HepG2 (cell line): ENCODE measurements around the gene KEL. TPM values are rescaled to one million over a fixed set of nuclear protein-coding genes. Genes with fewer than 3 reads are reported as not detected.

ENCODE experiments used
- ATAC-seq: fragments of 200-7000 bp; cut with Tn5 transposase; 3 replicates; pipeline ENCODE4 v1.9.1; 2020; ENCODE audit warnings: mild to moderate bottlenecking, moderate library complexity
- BruUV-seq: library from RNA; stranded (reverse); fragments of 400-500 nt; replicated peaks from 2 replicates; lab custom pipeline; 2021; lab: Mats Ljungman, UMichigan
- CTCF ChIA-PET: fragments of 300-600 bp; formaldehyde crosslinking; extraction: SDS; loops from one replicate; lab custom pipeline; 2021; ENCODE audit warnings: low total read pairs, inconsistent platforms, low intra/inter-chr PET ratio; lab: Yijun Ruan, JAX
- POLR2A ChIA-PET: fragments of 350-600 bp; sonication (Branson Sonifier 250); formaldehyde crosslinking; loops from one replicate; lab custom pipeline; 2020; ENCODE audit warnings: antibody characterized with exemption, inconsistent platforms; lab: Yijun Ruan, JAX
- DNase-seq: peaks from one replicate; pipeline ENCODE4 v3.0.0-alpha.2; 2015; ENCODE audit warnings: low spot score
- FAIRE-seq: peaks from 3 replicates; lab custom pipeline; 2011; peaks lifted over from hg19 to GRCh38; lab: Jason Lieb, UNC
- H2AFZ ChIP-seq: one replicate; pipeline ENCODE4 v1.6.1; 2011; ENCODE audit warnings: low read length, inconsistent platforms
- H3K27ac ChIP-seq: fragments of 300-600 bp; 3 replicates; pipeline ENCODE4 v1.8.0; 2011; ENCODE audit warnings: mixed run types, mild to moderate bottlenecking, mixed read lengths, low read length, inconsistent platforms; ENCODE audit not compliant: insufficient read depth; ENCODE audit errors: extremely low read length
- H3K27me3 ChIP-seq, 2 experiments: fragments of 200-600 bp in 1 of 2; 2 replicates in 1 of 2; 3 replicates in 1 of 2; pipeline versions ENCODE4 v1.6.0 to v1.8.0; 2011; ENCODE audit warnings: low read length in 2 of 2, mild to moderate bottlenecking in 2 of 2, moderate library complexity in 2 of 2, inconsistent platforms in 1 of 2; ENCODE audit not compliant: insufficient read depth in 2 of 2, control insufficient read depth in 1 of 2
- H3K36me3 ChIP-seq, 2 experiments: fragments of 200-600 bp in 1 of 2; replicated peaks in 1 of 2; 2 replicates in 1 of 2; 3 replicates in 1 of 2; pipeline versions ENCODE4 v1.5.1 to v1.8.0; 2011; ENCODE audit warnings: low read length in 2 of 2, inconsistent platforms in 1 of 2; ENCODE audit not compliant: insufficient read depth in 2 of 2, control insufficient read depth in 1 of 2
- H3K4me1 ChIP-seq: 2 replicates; pipeline ENCODE4 v1.5.1; 2012; ENCODE audit warnings: low read length, inconsistent platforms; ENCODE audit not compliant: insufficient read depth
- H3K4me2 ChIP-seq: 2 replicates; pipeline ENCODE4 v1.6.0; 2011; ENCODE audit warnings: low read depth, low read length, inconsistent platforms
- H3K4me3 ChIP-seq, 3 experiments: fragments of 200-600 bp in 1 of 3; sonication (generic), shearing (Covaris generic) in 1 of 3; replicated peaks in 1 of 3; 2 replicates each; pipeline ENCODE4 v1.5.1; 2011 to 2016; ENCODE audit warnings: low read length in 3 of 3, inconsistent platforms in 2 of 3, low read depth in 2 of 3, mild to moderate bottlenecking in 2 of 3, control low read depth in 1 of 3, mixed read lengths in 1 of 3; ENCODE audit not compliant: insufficient read depth in 1 of 3
- H3K79me2 ChIP-seq: one replicate; pipeline ENCODE4 v1.6.1; 2011; ENCODE audit warnings: low read length, inconsistent platforms; ENCODE audit not compliant: insufficient read depth
- H3K9ac ChIP-seq: 2 replicates; pipeline ENCODE4 v1.6.0; 2011; ENCODE audit warnings: mild to moderate bottlenecking, low read depth, low read length, inconsistent platforms; ENCODE audit not compliant: insufficient read depth
- H3K9me3 ChIP-seq: 2 replicates; pipeline ENCODE4 v1.5.1; 2012; ENCODE audit warnings: mild to moderate bottlenecking, low read length
- H4K20me1 ChIP-seq: 2 replicates; pipeline ENCODE4 v1.6.0; 2011; ENCODE audit warnings: inconsistent platforms, mild to moderate bottlenecking, low read length, moderate library complexity; ENCODE audit not compliant: insufficient read depth
- HDAC1 ChIP-seq: sonication (generic); formaldehyde crosslinking; IDR thresholded peaks from 2 replicates; pipeline ENCODE4 v1.5.1; 2020; ENCODE audit warnings: mild to moderate bottlenecking, missing genetic modification reagents
- HMGXB3 ChIP-seq: sonication (generic); formaldehyde crosslinking; IDR thresholded peaks from 2 replicates; pipeline ENCODE4 v1.4.0; 2020; ENCODE audit warnings: missing genetic modification reagents, borderline replicate concordance
- SP5 ChIP-seq: IDR thresholded peaks from 2 replicates; pipeline ENCODE4 v1.6.1; 2016; ENCODE audit warnings: low read depth, borderline replicate concordance
- STAG1 ChIP-seq: sonication (generic); formaldehyde crosslinking; IDR thresholded peaks from 2 replicates; pipeline ENCODE4 v1.4.0; 2020; ENCODE audit warnings: missing genetic modification reagents
- TFDP2 ChIP-seq: sonication (generic); formaldehyde crosslinking; IDR thresholded peaks from 2 replicates; pipeline ENCODE4 v1.4.0; 2020; ENCODE audit warnings: missing genetic modification reagents
- XRCC5 ChIP-seq: fragments of 200-400 bp; formaldehyde crosslinking; optimal IDR thresholded peaks from 2 replicates; pipeline ENCODE3; 2017; ENCODE audit warnings: mild to moderate bottlenecking, low read length
- ZNF547 ChIP-seq: sonication (generic); formaldehyde crosslinking; IDR thresholded peaks from 2 replicates; pipeline ENCODE4 v1.5.1; 2020; ENCODE audit warnings: mild to moderate bottlenecking, missing genetic modification reagents
- ZNF841 ChIP-seq: sonication (generic); formaldehyde crosslinking; IDR thresholded peaks from 2 replicates; pipeline ENCODE4 v1.8.1; 2023; ENCODE audit warnings: missing genetic modification reagents, borderline replicate concordance
- ZSCAN22 ChIP-seq: sonication (generic); formaldehyde crosslinking; IDR thresholded peaks from 2 replicates; pipeline ENCODE4 v1.4.0; 2020; ENCODE audit warnings: mild to moderate bottlenecking, missing genetic modification reagents
- WGBS: methylation state at CpG from one replicate; pipeline ENCODE4 v1.1.6; 2017; ENCODE audit warnings: low lambda C conversion rate; 5-methylcytosine and 5-hydroxymethylcytosine counted together
- in situ Hi-C: cut with HindIII; loops from 2 replicates; pipeline ENCODE4 v1.10.0; 2017; ENCODE audit warnings: low pct_unique_long_range_greater_than_20kb; ENCODE audit not compliant: extremely low pct_ligation_motif_present
- intact Hi-C: fragments of 100-400 bp; cut with micrococcal nuclease; formaldehyde crosslinking; loops from one replicate; pipeline ENCODE4 v1.10.0; 2022; ENCODE audit not compliant: unreplicated experiment
- polyA plus RNA-seq, 8 experiments: library from polyadenylated mRNA; depleted of rRNA in 3 of 8; stranded (reverse) in 7 of 8; unstranded in 1 of 8; fragments of >200 nt; fragmentation: Illumina TruSeq in 4 of 8; extraction: Trizol in 4 of 8; gene quantifications; 2 replicates each; pipeline versions ENCODE4 v1.2.1 to v1.2.3, GENCODE V29; 2011 to 2016; ENCODE audit warnings: low read depth in 4 of 8, missing spikeins in 1 of 8, mixed read lengths in 1 of 8; ENCODE audit not compliant: insufficient read depth in 1 of 8
- total RNA-seq, 5 experiments: library from RNA; depleted of rRNA; stranded (reverse); fragments of >200 nt; fragmentation: Illumina TruSeq; extraction: Trizol; gene quantifications; 2 replicates each; pipeline ENCODE4 v1.2.3, GENCODE V29; 2016; ENCODE audit warnings: low read depth in 1 of 5
- TF ChIP-seq, protein P1 (sequence below): sonication (generic); formaldehyde crosslinking; IDR thresholded peaks from 2 replicates; pipeline ENCODE4 v1.4.0; 2020; ENCODE audit warnings: missing genetic modification reagents, borderline replicate concordance

The KEL gene
- total and polyA plus RNA-seq, 2 of the 13 experiments (the other 11 are each of a cell fraction or from before 2014, with no cell fraction given), result 0.03 TPM; not detected in 1

DNA sequence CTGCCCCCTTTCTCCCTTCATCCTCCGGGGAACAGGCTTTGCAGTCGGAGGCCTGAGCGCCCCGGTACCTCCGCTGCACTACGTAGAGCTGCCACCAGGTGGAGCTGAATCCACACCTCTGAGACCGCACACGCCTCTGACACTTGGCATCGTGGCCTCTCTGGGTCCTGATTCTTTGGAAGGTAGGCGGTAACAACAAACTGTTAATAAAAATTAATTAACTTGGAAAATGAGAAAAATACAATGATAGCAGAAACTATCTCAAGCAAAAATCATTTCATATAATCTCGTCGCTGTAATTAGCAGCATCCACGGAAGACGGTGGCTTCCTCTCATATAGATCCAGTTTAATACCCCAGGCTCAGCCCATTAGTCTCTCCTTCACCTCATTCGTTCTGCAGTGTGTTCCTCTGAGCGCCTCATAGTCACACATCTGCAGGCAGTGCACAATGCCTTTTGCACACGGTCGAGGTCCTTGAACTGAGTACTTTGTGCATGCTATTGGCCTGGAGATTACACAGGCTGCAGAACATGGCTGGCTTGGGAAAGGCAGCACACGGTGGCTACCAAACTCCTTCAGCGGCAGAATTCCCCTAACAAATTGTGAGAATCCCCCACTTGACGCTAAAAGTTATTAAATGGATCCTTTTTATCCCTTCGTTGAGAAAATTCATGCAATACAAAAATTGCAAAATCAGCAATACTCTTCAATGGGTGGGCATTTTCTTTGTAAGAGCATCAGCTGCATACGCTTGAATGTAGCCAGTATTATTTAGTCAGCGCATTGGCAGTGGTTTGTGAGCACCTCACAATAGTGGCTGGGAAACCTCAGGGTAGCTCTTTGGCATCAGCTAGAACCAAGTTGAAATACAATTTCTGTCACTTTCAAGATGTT is 46.1 kb upstream of the KEL start:
- H3K4me2 ChIP-seq, result no peak overlapping the region
- ChIA-PET POLR2A (no interaction called here), CTCF (interaction anchor here (1.1 to 7.9 kb wide), 2 partner anchors 155 to 206 kb away, joined by 3 to 178 read pairs; no protein-coding TSS in a partner anchor)
- no peak overlapping the region for H3K27ac ChIP-seq
- no peaks in the 10 kb centered on the region for H4K20me1 ChIP-seq
- no peaks in the 10 kb centered on the region for H3K9me3 ChIP-seq
- DNase-seq, result peak; percentile 41
- no peaks in the 10 kb centered on the region for H3K4me1 ChIP-seq
- BruUV-seq, result no TSS peak
- no peak overlapping the region for H2AFZ ChIP-seq
- no peak overlapping the region for H3K4me3 ChIP-seq
- no peaks in the 10 kb centered on the region; a peak in 1 of 5 replicates for H3K27me3 ChIP-seq
- in situ Hi-C loops, result loop anchor here (5.0 kb wide), 1 partner anchor 204 kb away; no protein-coding TSS in a partner anchor
- intact Hi-C loops, result loop anchor here (1.0 to 10.0 kb wide), 3 partner anchors 123 to 297 kb away; partner anchors contain the start of gene TRPV6
- 21% methylated on average over 24 of the region's 24 CpGs for WGBS
- no peaks in the 10 kb centered on the region for H3K79me2 ChIP-seq
- FAIRE-seq, result peak; percentile 72
- no peaks in the 10 kb centered on the region for H3K36me3 ChIP-seq
- ATAC-seq, result peak; percentile 98
- H3K9ac ChIP-seq, result no peak overlapping the region
- TF ChIP-seq ZSCAN22, result no peak
- TF ChIP-seq SP5 (CRISPR knock-in tag), result no peak
- no peak for TF ChIP-seq HDAC1 (CRISPR knock-in tag)
- TF ChIP-seq, protein P1, sequence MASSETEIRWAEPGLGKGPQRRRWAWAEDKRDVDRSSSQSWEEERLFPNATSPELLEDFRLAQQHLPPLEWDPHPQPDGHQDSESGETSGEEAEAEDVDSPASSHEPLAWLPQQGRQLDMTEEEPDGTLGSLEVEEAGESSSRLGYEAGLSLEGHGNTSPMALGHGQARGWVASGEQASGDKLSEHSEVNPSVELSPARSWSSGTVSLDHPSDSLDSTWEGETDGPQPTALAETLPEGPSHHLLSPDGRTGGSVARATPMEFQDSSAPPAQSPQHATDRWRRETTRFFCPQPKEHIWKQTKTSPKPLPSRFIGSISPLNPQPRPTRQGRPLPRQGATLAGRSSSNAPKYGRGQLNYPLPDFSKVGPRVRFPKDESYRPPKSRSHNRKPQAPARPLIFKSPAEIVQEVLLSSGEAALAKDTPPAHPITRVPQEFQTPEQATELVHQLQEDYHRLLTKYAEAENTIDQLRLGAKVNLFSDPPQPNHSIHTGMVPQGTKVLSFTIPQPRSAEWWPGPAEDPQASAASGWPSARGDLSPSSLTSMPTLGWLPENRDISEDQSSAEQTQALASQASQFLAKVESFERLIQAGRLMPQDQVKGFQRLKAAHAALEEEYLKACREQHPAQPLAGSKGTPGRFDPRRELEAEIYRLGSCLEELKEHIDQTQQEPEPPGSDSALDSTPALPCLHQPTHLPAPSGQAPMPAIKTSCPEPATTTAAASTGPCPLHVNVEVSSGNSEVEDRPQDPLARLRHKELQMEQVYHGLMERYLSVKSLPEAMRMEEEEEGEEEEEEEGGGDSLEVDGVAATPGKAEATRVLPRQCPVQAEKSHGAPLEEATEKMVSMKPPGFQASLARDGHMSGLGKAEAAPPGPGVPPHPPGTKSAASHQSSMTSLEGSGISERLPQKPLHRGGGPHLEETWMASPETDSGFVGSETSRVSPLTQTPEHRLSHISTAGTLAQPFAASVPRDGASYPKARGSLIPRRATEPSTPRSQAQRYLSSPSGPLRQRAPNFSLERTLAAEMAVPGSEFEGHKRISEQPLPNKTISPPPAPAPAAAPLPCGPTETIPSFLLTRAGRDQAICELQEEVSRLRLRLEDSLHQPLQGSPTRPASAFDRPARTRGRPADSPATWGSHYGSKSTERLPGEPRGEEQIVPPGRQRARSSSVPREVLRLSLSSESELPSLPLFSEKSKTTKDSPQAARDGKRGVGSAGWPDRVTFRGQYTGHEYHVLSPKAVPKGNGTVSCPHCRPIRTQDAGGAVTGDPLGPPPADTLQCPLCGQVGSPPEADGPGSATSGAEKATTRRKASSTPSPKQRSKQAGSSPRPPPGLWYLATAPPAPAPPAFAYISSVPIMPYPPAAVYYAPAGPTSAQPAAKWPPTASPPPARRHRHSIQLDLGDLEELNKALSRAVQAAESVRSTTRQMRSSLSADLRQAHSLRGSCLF (CRISPR knock-in tag), result no peak
- peak; percentile 51 for TF ChIP-seq XRCC5
- TF ChIP-seq ZNF841 (CRISPR knock-in tag), result no peak
- TF ChIP-seq ZNF547 (CRISPR knock-in tag), result 0 out of 2 replicates have a peak, but pooled peaks have one; percentile 23
- 0 out of 2 replicates have a peak, but pooled peaks have one; percentile 51 for TF ChIP-seq HMGXB3 (CRISPR knock-in tag)
- TF ChIP-seq STAG1, result peak; percentile 94
- no peak for TF ChIP-seq TFDP2 (CRISPR knock-in tag)
